ENCODE data around the gene FSIP1.
A peak's percentile ranks its signal among the peaks of the same experiment; 100 is the strongest.

Gene FSIP1

DNA sequence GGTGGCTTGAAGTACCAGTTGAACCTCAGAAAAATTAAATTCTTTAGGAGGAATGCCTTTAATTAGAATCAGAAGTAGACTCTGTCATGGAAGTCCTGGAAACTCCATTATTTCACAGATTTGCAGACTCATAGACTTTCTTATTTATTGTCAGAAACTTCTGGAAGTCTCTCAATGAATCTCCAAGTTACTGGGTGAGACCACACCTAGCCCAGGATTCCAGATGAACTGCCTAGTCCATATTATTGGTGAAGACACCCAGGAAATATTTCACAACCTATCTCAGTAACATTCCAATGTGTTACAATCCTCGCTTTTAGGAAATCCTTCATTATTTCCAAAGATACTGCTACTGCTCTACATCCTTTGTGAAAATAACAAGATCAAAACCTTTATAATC is 208.2 kb downstream of the FSIP1 start:
- H3K4me3 ChIP-seq (ENCODE audit: control insufficient read depth, low read depth, low read length), result no peak overlapping the region
- TF ChIP-seq, protein P1, sequence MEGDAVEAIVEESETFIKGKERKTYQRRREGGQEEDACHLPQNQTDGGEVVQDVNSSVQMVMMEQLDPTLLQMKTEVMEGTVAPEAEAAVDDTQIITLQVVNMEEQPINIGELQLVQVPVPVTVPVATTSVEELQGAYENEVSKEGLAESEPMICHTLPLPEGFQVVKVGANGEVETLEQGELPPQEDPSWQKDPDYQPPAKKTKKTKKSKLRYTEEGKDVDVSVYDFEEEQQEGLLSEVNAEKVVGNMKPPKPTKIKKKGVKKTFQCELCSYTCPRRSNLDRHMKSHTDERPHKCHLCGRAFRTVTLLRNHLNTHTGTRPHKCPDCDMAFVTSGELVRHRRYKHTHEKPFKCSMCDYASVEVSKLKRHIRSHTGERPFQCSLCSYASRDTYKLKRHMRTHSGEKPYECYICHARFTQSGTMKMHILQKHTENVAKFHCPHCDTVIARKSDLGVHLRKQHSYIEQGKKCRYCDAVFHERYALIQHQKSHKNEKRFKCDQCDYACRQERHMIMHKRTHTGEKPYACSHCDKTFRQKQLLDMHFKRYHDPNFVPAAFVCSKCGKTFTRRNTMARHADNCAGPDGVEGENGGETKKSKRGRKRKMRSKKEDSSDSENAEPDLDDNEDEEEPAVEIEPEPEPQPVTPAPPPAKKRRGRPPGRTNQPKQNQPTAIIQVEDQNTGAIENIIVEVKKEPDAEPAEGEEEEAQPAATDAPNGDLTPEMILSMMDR (IDR thresholded peaks at IDR 0.05; ENCODE audit: control insufficient read depth, insufficient read depth, low read depth, low read length, missing control alignments), result no peak
- DNase-seq (ENCODE audit: low read depth), result peak; percentile 82

GRCh38 chr15:39573844-39574243 is 208.8 kb downstream of the FSIP1 start:
- peak; percentile 3 for DNase-seq (ENCODE audit: low read depth)
- no peak overlapping the region for H3K4me3 ChIP-seq (ENCODE audit: control insufficient read depth, low read depth, low read length)
- TF ChIP-seq, protein P1 (IDR thresholded peaks at IDR 0.05; ENCODE audit: control insufficient read depth, insufficient read depth, low read depth, low read length, missing control alignments), result no peak

DNA sequence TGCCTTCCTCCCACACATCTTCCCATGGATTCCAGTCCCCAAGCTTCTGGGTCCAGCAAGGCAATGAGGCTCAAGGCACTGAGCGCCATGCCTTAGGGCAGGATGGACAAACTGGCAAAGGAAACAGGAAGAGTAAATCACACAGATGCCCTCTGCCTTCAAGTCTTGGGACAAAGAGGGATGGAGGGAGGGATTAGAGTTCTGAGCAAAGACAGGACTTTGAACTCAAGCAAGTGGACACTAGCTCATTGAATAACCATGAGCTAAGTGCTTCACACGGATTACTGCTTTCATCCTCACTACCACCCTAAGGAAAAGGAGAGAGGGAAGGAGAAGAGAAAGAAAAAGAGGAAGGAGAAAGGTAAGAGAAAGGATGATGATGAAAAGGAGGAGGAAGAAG is 209.4 kb downstream of the FSIP1 start:
- no peak for DNase-seq (ENCODE audit: low read depth)
- no peak overlapping the region for H3K4me3 ChIP-seq (ENCODE audit: control insufficient read depth, low read depth, low read length)
- TF ChIP-seq, protein P1 (IDR thresholded peaks at IDR 0.05; ENCODE audit: control insufficient read depth, insufficient read depth, low read depth, low read length, missing control alignments), result no peak

GRCh38 chr15:39565851-39566250 is 216.8 kb downstream of the FSIP1 start:
- H3K4me3 ChIP-seq (ENCODE audit: control insufficient read depth, low read depth, low read length), result no peak overlapping the region
- DNase-seq (ENCODE audit: low read depth), result no peak
- TF ChIP-seq, protein P1 (IDR thresholded peaks at IDR 0.05; ENCODE audit: control insufficient read depth, insufficient read depth, low read depth, low read length, missing control alignments), result no peak

DNA sequence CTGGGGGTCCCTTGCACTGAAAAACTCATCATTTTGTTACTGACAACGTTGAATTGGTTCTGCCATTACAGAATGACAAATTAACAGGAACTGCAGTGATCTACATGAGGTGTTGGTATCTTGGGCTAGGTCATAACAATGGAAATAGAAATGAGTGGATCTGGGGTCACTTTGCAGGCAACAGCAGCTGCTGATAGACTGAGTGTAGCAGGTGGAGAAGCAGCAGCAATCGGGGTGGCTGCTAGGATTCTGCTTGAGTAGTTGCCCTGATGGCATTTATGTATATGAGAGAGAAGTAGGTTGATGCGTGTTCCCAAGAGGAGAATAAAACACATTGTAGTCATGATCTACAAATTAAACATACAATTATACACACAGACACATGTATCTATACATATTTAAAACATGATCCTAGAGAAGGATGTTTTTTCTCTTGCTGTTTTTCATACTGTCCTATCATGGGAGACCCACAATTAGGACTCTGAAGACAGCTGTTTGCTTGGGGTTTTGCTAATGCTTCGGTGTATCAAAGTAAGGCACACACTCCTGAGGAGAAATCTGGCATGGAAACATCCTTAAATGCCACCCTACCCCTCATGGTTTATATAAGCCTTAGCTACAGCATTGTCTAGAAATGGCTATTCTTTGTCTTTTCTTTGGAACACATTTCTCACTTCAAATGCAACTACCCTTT is 217.5 kb downstream of the FSIP1 start:
- DNase-seq (ENCODE audit: low read depth), result no peak
- TF ChIP-seq, protein P1 (IDR thresholded peaks at IDR 0.05; ENCODE audit: control insufficient read depth, insufficient read depth, low read depth, low read length, missing control alignments), result no peak

GRCh38 chr15:39558421-39558820 is 224.2 kb downstream of the FSIP1 start:
- DNase-seq (ENCODE audit: low read depth), result no peak
- H3K4me3 ChIP-seq (ENCODE audit: control insufficient read depth, low read depth, low read length), result no peak overlapping the region
- TF ChIP-seq, protein P1 (IDR thresholded peaks at IDR 0.05; ENCODE audit: control insufficient read depth, insufficient read depth, low read depth, low read length, missing control alignments), result no peak

More for the DNA sequence above, 217.5 kb downstream of the FSIP1 start:
- H3K4me3 ChIP-seq (ENCODE audit: control insufficient read depth, low read depth, low read length), result no peak overlapping the region
